Bronchial epithelial cell (primary cell): ENCODE results near the gene OR2A42. TPM values are rescaled to one million over a fixed set of nuclear protein-coding genes. Genes with fewer than 3 reads are reported as not detected.
"Not testable (repeated sequence)": the region's sequence is repeated elsewhere in the genome, so short reads cannot be mapped to it uniquely, and the experiment has no call there.

Source experiments
- DNase-seq: peaks from one replicate; pipeline ENCODE4 v3.0.0-alpha.2; 2010; ENCODE audit warnings: low read depth
- FAIRE-seq: peaks from 2 replicates; lab custom pipeline; 2011; peaks lifted over from hg19 to GRCh38; lab: Jason Lieb, UNC
- H3K27me3 ChIP-seq: 2 replicates; pipeline ENCODE4 v1.5.1; 2011; ENCODE audit warnings: low read length; ENCODE audit not compliant: control insufficient read depth, insufficient read depth
- H3K36me3 ChIP-seq: 2 replicates; pipeline ENCODE4 v1.5.1; 2011; ENCODE audit warnings: low read length; ENCODE audit not compliant: control insufficient read depth, insufficient read depth
- H3K4me3 ChIP-seq: 2 replicates; pipeline ENCODE4 v1.5.1; 2011; ENCODE audit warnings: mild to moderate bottlenecking, low read depth, low read length, control low read depth
- total RNA-seq: library from RNA; depleted of rRNA; stranded (reverse); fragments of >200 nt; gene quantifications from 2 replicates; pipeline ENCODE4 v1.2.1, GENCODE V29; 2014

Gene OR2A42, protein sequence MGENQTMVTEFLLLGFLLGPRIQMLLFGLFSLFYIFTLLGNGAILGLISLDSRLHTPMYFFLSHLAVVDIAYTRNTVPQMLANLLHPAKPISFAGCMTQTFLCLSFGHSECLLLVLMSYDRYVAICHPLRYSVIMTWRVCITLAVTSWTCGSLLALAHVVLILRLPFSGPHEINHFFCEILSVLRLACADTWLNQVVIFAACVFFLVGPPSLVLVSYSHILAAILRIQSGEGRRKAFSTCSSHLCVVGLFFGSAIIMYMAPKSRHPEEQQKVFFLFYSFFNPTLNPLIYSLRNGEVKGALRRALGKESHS
- not detected in 2 replicates for total RNA-seq

DNA sequence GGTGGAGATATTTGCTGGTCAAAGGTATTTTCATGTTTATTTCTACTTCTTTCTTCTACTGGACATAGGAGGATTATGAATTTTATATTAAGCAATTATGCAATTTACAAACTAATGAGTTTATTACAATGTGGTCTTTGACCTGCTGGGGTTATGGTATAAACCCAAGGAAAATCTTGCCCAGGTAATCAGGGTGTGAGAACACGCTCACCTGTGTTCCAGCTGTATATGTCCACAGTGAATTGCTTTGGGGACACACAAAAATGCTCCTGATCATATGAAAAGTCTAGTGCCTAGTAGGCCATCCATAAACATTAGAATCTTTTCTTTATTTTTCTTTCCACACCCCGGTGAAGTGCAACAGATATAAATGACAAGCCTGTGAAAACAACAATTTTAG lies at the start of gene OR2A42:
OR2A42 (minus strand) TSS at position 241 of the 400 bp plus-strand sequence. CDS start 6,762 bp downstream, outside the sequence.
- not testable (repeated sequence) for H3K4me3 ChIP-seq, DNase-seq, H3K36me3 ChIP-seq, H3K27me3 ChIP-seq, FAIRE-seq

DNA sequence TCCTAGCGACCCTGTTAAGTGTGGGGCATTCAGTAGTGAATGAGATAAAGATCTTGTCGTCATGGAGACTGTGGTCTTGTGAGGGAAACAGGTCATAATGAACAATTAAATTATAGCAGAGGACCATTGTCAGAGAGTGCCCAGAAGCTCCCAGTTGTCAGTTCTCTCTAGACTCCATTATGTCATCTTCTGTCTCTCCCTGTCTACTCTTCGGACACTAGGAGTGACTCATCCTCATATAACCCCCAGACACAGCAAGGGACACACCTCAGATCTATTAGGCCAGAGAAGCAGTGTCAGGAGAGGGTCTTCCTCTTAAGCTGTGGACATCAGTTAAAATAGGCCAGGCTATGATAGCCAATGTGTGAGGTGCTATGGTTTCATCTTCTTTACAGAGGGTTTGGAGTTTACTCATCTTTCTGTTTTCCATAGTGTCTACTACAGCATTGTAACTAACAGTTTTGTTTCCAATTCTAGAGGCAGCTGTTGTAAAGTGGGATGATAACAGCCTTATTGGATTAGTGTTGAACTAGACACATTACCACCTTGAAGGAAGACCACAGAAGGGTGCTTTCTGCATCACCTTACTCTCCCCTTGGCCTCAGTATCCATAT lies 47.9 kb upstream of the OR2A42 start:
- not testable (repeated sequence) for FAIRE-seq

GRCh38 chr7:144283716-144284115 lies 44.3 kb upstream of the OR2A42 start:
- FAIRE-seq, H3K27me3 ChIP-seq, DNase-seq, H3K4me3 ChIP-seq, H3K36me3 ChIP-seq: not testable (repeated sequence)

More for the DNA sequence above, 47.9 kb upstream of the OR2A42 start:
- not testable (repeated sequence) for H3K36me3 ChIP-seq, DNase-seq, H3K27me3 ChIP-seq, H3K4me3 ChIP-seq

- FAIRE-seq, H3K4me3 ChIP-seq, H3K27me3 ChIP-seq, DNase-seq, H3K36me3 ChIP-seq: not testable (repeated sequence)
Observed at GRCh38 chr7:144282490-144282889, 43.1 kb upstream of the OR2A42 start.

- H3K4me3 ChIP-seq, DNase-seq, H3K27me3 ChIP-seq, FAIRE-seq, H3K36me3 ChIP-seq: not testable (repeated sequence)
Observed at GRCh38 chr7:144281981-144282380, 42.6 kb upstream of the OR2A42 start.

DNA sequence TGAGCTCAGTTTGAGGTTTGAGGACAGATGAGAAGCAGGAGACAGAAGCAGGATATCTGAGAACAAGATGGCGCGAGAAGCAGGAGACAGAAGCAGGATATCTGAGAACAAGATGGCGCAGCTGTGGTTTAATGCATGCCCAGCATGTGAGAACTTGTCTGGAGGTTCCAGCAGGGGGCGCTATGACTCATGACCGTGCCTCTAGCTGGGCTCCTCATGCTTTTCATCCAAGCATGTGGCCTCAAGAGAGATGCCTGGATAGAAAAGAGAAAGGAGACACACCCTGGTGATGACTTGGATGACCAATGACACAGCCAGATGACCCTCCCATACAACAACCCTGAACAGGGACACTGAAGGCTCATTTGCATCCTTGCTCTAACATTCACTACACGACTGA lies 40.6 kb upstream of the OR2A42 start:
- H3K36me3 ChIP-seq, DNase-seq, H3K27me3 ChIP-seq, H3K4me3 ChIP-seq: not testable (repeated sequence)
- FAIRE-seq: peak; percentile 47

- not testable (repeated sequence) for H3K27me3 ChIP-seq, DNase-seq, FAIRE-seq, H3K4me3 ChIP-seq, H3K36me3 ChIP-seq
Observed at GRCh38 chr7:144275281-144275680, 35.9 kb upstream of the OR2A42 start.

- FAIRE-seq, H3K4me3 ChIP-seq: not testable (repeated sequence)
Observed at GRCh38 chr7:144269188-144269587, 29.8 kb upstream of the OR2A42 start, which contains the start of gene CTAGE8. Gene CTAGE8 (minus strand): TSS chr7:144269288. CDS start chr7:144269250, 38 bp downstream.

DNA sequence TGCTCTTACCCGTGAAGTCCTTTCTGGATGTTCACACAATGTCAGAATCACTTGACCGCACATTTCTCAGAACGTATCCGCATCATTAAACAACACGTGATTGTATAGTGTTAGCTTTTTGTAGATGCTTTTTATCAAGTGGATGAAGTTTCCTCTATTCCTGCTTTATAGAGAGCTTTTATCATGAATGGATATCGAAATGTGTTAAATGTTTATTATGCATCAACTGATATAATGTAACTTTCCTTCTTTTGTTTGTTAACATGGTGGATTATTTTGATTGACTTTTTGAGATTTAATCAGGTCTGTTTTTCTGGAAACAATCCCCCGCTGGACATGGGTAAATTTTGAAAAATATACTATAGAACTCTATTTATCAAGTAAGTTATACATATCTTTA lies 25.3 kb upstream of the OR2A42 start, which contains the start of gene OR2A7:
OR2A7 (minus strand) TSS at position 101 of the 400 bp plus-strand sequence. CDS start 5,164 bp downstream, outside the sequence.
- DNase-seq: not testable (repeated sequence)

More at GRCh38 chr7:144269188-144269587, 29.8 kb upstream of the OR2A42 start, which contains the start of gene CTAGE8:
- not testable (repeated sequence) for H3K36me3 ChIP-seq, DNase-seq, H3K27me3 ChIP-seq

GRCh38 chr7:144262128-144262527 lies 22.7 kb upstream of the OR2A42 start:
- H3K36me3 ChIP-seq, DNase-seq, FAIRE-seq, H3K4me3 ChIP-seq, H3K27me3 ChIP-seq: not testable (repeated sequence)

More for the DNA sequence above, 25.3 kb upstream of the OR2A42 start, which contains the start of gene OR2A7:
- not testable (repeated sequence) for H3K4me3 ChIP-seq, FAIRE-seq, H3K36me3 ChIP-seq, H3K27me3 ChIP-seq

- DNase-seq, H3K27me3 ChIP-seq, H3K4me3 ChIP-seq, H3K36me3 ChIP-seq: not testable (repeated sequence)
- FAIRE-seq: peak; percentile 32
Observed at GRCh38 chr7:144259067-144259466, 19.7 kb upstream of the OR2A42 start.
